ENCODE measurements around the gene DLEU7. TPM values are rescaled to one million over a fixed set of nuclear protein-coding genes. Genes with fewer than 3 reads are reported as not detected.

Gene DLEU7
- total RNA-seq, 3 donors from 2014 or later (not counting 1 experiment from before 2014, with no cell fraction given): 0.20 TPM; not detected in 2

DNA sequence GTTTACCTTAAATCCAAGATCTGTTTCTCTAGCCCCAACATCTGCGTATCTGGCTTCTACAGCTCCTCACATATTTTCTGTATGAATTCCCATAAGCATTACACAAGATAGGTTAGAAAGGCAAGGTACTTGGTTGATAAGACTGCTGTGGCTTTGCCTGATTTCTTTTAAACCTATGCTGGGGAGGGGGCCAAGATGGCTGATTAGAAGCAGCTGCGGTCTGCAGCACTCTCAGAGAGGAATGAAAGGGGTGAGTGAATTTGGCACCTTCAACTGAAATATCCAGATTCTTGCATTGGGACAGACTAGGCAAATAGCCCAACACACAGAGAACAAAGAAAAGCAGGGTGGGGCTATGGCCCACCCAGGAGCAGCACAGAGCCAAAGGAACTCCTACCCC is 12.2 kb upstream of the DLEU7 start:
- H3K27ac Mint-ChIP-seq: no peak overlapping the region
- no peaks in the 10 kb centered on the region for H3K4me1 ChIP-seq (ENCODE audit: control insufficient read depth, insufficient read depth, low read length)
- no peak for ATAC-seq
- TF ChIP-seq, protein P1, sequence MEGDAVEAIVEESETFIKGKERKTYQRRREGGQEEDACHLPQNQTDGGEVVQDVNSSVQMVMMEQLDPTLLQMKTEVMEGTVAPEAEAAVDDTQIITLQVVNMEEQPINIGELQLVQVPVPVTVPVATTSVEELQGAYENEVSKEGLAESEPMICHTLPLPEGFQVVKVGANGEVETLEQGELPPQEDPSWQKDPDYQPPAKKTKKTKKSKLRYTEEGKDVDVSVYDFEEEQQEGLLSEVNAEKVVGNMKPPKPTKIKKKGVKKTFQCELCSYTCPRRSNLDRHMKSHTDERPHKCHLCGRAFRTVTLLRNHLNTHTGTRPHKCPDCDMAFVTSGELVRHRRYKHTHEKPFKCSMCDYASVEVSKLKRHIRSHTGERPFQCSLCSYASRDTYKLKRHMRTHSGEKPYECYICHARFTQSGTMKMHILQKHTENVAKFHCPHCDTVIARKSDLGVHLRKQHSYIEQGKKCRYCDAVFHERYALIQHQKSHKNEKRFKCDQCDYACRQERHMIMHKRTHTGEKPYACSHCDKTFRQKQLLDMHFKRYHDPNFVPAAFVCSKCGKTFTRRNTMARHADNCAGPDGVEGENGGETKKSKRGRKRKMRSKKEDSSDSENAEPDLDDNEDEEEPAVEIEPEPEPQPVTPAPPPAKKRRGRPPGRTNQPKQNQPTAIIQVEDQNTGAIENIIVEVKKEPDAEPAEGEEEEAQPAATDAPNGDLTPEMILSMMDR (IDR thresholded peaks at IDR 0.05): no peak
- peaks cover 19 to 35% of the 10 kb centered on the region in 2 donors for H3K27me3 Mint-ChIP-seq (ENCODE audit: low read depth in 2 of 2)
- H3K27ac ChIP-seq (ENCODE audit: low read length): no peak overlapping the region
- no peaks in the 10 kb centered on the region for H3K9me3 ChIP-seq (ENCODE audit: control insufficient read depth, insufficient read depth, low read length)
- H3K9me3 Mint-ChIP-seq: peaks cover 7 to 11% of the 10 kb centered on the region in 2 donors
- H3K36me3 Mint-ChIP-seq: peaks cover 33% of the 10 kb centered on the region
- no peaks in the 10 kb centered on the region for H3K36me3 ChIP-seq (ENCODE audit: control insufficient read depth, insufficient read depth, low read length)
- H3K4me3 ChIP-seq (ENCODE audit: low read length): no peak overlapping the region
- H3K27me3 ChIP-seq (ENCODE audit: control insufficient read depth, insufficient read depth, low read length): peaks cover 2% of the 10 kb centered on the region
- WGBS (ENCODE audit: insufficient coverage): 94% methylated on average over 2 of the region's 2 CpGs
- no peak overlapping the region for H3K4me3 Mint-ChIP-seq
- intact Hi-C loops (cut with micrococcal nuclease): no loop called here
- no peaks in the 10 kb centered on the region for H3K4me1 Mint-ChIP-seq
- DNase-seq: no peak

DNA sequence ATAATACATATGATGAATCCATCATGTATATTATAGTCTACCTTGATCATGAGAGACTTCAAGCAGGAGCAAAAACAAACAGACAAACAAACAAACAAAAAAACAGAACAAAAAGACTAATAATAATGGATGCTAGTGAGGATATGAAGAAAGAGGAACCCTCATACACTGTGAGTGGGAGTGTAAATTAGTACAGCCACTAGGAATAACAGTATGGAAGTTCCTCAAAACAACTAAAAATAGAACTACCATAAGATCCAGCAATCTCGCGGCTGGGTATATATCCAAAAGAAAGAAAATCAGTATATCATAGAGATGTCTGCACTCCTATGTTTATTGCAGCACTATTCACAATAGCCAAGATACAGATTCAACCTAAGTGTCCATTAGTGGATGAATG is 7.0 kb upstream of the DLEU7 start:
- Mint-ChIP-seq H3K4me1 (peaks cover 9% of the 10 kb centered on the region in 2 donors), H3K27me3 (ENCODE audit: low read depth in 2 of 2) (peaks cover 10 to 19% of the 10 kb centered on the region in 2 donors), H3K9me3 (no peaks in the 10 kb centered on the region), H3K27ac (no peak overlapping the region), H3K4me3 (no peak overlapping the region), H3K36me3 (no peaks in the 10 kb centered on the region)
- Histone ChIP-seq H3K9me3 (ENCODE audit: control insufficient read depth, insufficient read depth, low read length) (no peaks in the 10 kb centered on the region), H3K27me3 (ENCODE audit: control insufficient read depth, insufficient read depth, low read length) (no peaks in the 10 kb centered on the region), H3K4me3 (ENCODE audit: low read length) (no peak overlapping the region), H3K4me1 (ENCODE audit: control insufficient read depth, insufficient read depth, low read length) (no peaks in the 10 kb centered on the region), H3K36me3 (ENCODE audit: control insufficient read depth, insufficient read depth, low read length) (no peaks in the 10 kb centered on the region), H3K27ac (ENCODE audit: low read length) (no peak overlapping the region)
- DNase-seq: no peak
- no peak for ATAC-seq
- WGBS (ENCODE audit: insufficient coverage): no CpG with 5 or more reads among the region's 2 CpGs
- intact Hi-C loops (cut with micrococcal nuclease): no loop called here
- TF ChIP-seq, protein P1 (IDR thresholded peaks at IDR 0.05): no peak

DNA sequence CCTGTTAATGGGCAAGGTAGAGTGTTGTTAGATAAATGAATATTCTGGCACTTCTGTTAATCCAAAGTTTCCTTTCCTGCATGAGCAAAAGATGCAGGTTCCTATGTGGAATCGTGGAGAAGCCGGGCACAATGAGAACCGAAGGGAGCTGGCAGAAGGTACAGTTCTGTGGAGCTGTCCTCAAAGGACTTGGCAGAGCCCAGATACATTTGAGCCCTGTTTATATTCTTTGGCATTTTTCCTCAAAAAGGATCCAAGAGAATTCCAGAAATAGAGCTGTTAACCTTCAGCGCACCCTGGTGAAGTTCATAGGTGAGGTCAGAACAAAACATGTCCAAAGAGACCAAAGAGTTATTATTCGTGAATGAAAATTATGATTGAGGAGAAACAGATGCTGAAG is 4.0 kb upstream of the DLEU7 start:
- H3K9me3 Mint-ChIP-seq: no peaks in the 10 kb centered on the region
- no peak for ATAC-seq
- H3K36me3 Mint-ChIP-seq: no peaks in the 10 kb centered on the region
- H3K9me3 ChIP-seq (ENCODE audit: control insufficient read depth, insufficient read depth, low read length): no peaks in the 10 kb centered on the region
- no peak overlapping the region for H3K4me3 Mint-ChIP-seq
- peaks cover 11 to 30% of the 10 kb centered on the region in 2 donors for H3K27me3 Mint-ChIP-seq (ENCODE audit: low read depth in 2 of 2)
- H3K4me1 ChIP-seq (ENCODE audit: control insufficient read depth, insufficient read depth, low read length): peaks cover 4% of the 10 kb centered on the region
- H3K4me3 ChIP-seq (ENCODE audit: low read length): no peak overlapping the region
- H3K36me3 ChIP-seq (ENCODE audit: control insufficient read depth, insufficient read depth, low read length): no peaks in the 10 kb centered on the region
- peaks cover 9 to 14% of the 10 kb centered on the region in 2 donors for H3K4me1 Mint-ChIP-seq
- TF ChIP-seq, protein P1 (IDR thresholded peaks at IDR 0.05): no peak
- 96% methylated on average over 5 of the region's 5 CpGs for WGBS (ENCODE audit: insufficient coverage)
- intact Hi-C loops (cut with micrococcal nuclease): no loop called here
- H3K27ac Mint-ChIP-seq: no peak overlapping the region
- DNase-seq: no peak
- H3K27me3 ChIP-seq (ENCODE audit: control insufficient read depth, insufficient read depth, low read length): peaks cover 4% of the 10 kb centered on the region
- no peak overlapping the region for H3K27ac ChIP-seq (ENCODE audit: low read length)

DNA sequence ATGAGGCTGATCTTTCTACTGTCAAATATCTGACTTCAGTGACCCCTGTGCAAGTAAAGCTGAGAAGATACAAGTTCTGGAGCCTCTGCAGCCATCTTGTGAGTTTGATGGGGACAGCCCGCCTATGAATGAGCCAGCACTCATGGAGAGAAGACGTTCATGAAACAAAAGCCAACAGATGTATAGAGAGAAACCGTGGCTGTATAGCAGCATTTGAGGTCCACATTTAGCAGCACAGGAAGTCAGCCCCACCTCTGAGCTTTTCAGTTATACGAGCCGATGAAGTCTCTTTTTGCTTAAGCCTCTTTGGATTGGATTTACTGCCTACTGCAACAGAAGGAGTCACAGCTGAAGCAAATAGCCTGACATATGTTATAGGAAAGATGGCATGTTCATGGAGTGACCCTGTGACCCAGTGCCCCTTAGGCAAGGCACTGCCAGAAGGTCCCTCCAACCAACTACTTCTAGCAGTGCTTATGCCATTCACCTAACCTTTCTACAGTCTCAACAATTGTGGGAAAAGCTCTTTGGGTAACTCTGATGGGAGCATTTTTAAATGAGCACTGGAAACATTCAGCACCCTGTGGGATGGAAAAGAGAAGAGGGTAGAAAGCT is 3.5 kb upstream of the DLEU7 start:
- no peaks in the 10 kb centered on the region for H3K36me3 ChIP-seq (ENCODE audit: control insufficient read depth, insufficient read depth, low read length)
- H3K9me3 ChIP-seq (ENCODE audit: control insufficient read depth, insufficient read depth, low read length): no peaks in the 10 kb centered on the region
- peaks cover 7% of the 10 kb centered on the region for H3K27me3 ChIP-seq (ENCODE audit: control insufficient read depth, insufficient read depth, low read length)
- peaks cover 15 to 34% of the 10 kb centered on the region in 2 donors for H3K27me3 Mint-ChIP-seq (ENCODE audit: low read depth in 2 of 2)
- intact Hi-C loops (cut with micrococcal nuclease): no loop called here
- ATAC-seq (no peak), DNase-seq (peak in 1 of 2 donors; percentile 10)
- H3K9me3 Mint-ChIP-seq: no peaks in the 10 kb centered on the region
- TF ChIP-seq, protein P1 (IDR thresholded peaks at IDR 0.05): no peak
- no peak overlapping the region for H3K4me3 ChIP-seq (ENCODE audit: low read length)
- peaks cover 9 to 14% of the 10 kb centered on the region in 2 donors for H3K4me1 Mint-ChIP-seq
- H3K4me3 Mint-ChIP-seq: no peak overlapping the region
- H3K4me1 ChIP-seq (ENCODE audit: control insufficient read depth, insufficient read depth, low read length): peaks cover 4% of the 10 kb centered on the region
- no peak overlapping the region for H3K27ac Mint-ChIP-seq
- H3K36me3 Mint-ChIP-seq: no peaks in the 10 kb centered on the region
- WGBS (ENCODE audit: insufficient coverage): 27% methylated on average over 5 of the region's 5 CpGs
- no peak overlapping the region for H3K27ac ChIP-seq (ENCODE audit: low read length)

All from natural killer cell (primary cell).